Stimulated activated CD4-positive, alpha-beta T cell treated with anti-CD3 and anti-CD28 coated beads, Interleukin-12 subunit alpha, Interleukin-12 subunit beta, amount 100 ng/mL, for 4 hours (primary cell): ENCODE measurements around the gene DAB1.

Experiments used
- DNase-seq: peaks from one replicate; pipeline ENCODE4 v3.0.0-alpha.2; 2020

The DAB1 gene

DNA sequence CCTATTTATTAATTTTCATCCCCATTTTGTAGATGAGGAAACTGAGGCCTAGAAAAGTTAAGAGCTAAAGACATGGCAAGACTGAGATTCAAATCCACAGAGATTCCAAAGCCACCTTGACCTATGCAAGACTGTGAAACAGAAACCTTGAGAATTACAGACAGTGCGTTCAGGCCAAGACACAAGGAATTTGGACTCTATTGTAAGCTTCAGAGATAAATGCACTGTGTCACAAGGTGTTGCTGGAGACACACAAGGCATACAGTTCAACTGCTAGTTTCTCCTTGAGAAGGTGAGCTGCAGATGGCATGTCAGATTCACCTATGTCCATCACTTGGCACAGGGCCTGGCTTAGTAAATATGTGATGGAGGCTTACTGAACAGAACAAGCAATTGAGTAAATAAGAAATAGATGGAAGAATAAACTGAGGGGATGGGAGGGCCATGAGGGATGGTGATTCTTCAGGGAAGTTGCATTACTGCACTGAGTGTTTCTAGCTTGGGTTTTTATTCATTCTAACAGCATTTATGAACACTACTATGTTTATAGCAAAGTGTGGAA, 215.0 kb downstream of the DAB1 start:
- DNase-seq, result no peak

GRCh38 chr1:57206038-57206437, 217.8 kb downstream of the DAB1 start:
- no peak for DNase-seq

GRCh38 chr1:57204942-57205787, 218.7 kb downstream of the DAB1 start:
- no peak for DNase-seq

DNA sequence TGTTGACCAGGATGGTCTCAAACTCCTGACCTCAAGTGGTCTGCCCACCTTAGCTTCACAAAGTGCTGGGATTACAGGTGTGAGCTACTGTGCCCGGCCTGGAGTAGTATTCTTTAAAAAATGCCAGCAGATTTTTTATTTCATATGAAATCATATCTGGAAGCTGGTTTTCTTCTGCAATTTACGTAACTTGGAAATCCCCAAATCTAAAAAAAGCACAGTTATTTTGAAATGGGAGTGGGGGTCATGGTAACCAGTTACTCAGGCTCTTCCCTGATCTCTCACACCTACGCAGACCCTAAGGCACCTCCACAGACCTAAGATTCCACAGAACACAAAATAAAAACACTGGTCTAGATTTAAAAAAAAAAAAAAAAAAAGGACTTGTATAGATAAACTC, 219.8 kb downstream of the DAB1 start:
- DNase-seq, result no peak

- DNase-seq, result no peak
Measured at GRCh38 chr1:57202241-57202640, 221.6 kb downstream of the DAB1 start.

DNA sequence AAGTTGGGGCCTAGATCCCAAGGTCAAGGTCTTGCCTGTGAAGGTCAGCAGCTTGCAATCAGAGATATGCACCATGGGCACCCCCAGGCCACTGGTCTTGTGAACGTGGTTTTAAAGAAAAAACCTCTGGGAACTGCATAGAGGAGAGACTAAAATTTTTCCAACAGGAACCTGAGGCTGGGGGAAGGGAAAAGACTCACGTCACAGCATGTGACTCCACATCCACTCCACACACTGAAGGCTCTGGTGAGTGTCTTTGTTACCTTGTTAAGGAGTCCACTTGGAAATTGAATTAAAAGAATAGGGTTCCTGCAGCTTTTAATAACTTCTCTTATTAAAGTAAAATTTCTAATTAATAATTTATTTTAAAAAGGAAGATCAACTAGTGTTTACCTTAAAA, 224.9 kb downstream of the DAB1 start:
- DNase-seq, result no peak

DNA sequence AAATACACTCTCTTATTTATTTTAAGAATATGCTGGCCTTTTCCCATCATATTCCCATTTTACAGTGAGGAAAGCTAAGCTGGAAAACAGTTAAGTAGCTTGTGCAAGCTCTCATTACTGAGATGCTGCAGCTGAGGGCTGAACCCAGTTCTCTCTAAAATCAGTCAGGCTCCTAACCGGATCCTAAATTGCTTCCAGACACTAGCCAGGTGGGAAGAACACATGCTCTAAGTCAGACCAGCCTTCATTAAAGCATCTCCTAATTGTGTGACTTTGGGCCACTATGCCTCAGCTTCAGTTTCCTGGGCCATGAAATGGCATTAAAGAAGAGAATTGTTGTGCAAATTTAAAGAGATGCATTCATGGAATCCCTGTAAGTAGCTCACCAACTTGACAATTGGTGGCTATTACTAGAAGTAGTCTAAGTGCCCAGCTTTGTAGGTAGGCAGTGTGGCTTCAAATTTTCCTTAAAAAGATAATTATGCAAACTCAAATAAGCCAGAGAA, 228.4 kb downstream of the DAB1 start:
- no peak for DNase-seq

DNA sequence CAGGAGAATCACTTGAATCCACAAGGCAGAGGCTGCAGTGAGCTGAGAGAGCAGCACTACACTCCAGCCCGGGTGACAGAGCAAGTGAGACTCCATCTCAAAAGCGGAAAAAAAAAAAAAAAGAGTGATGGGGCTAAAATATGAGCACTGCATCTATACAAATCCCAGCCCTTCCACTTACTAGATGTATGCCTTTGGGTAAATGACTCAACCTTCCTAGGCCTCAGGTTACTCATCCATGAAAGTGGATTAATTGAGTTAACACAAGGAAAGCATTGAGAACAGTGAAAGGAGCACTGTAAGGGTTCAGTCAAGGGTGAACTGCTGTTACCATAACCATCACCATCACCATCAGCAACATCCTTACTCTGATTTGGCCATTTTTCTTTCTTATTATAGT, 231.6 kb downstream of the DAB1 start:
- DNase-seq, result no peak

DNA sequence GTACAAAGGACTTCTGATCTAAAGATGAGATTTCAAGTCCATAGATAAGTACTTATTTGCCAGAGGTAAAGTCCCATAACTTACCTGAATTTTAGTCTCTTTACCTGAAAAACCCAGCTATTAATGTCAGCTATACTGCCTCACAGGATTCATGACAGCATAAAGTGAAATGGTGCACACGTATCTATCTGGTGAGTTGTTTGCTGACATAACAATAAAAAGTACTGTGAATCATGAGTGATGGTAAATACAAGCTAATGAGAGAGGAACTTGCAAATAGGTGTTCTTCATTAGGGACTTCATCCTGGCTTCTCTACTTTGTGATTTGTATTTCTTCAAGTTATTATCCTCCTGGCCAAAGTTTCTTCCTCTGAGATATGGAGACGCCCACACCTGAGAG, 233.0 kb downstream of the DAB1 start:
- no peak for DNase-seq

DNA sequence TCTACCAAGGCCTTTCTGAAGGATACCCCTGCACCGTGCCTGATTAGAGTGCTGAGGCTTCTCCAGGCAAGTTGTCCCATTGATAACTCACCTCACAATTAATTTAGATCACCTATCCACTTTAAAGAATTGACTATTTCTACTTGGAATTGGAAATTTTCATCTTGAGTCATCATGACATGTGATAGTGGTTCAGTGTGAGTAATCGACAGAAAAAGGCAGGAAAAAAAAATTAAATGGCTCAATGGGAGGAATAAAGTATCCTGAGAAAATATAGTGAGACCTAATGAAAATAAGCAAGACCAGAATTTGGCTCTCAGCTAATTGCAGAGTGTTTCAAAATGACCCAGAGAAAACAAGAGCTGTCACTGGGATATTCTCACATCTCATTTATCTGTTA, 235.7 kb downstream of the DAB1 start:
- DNase-seq, result no peak

GRCh38 chr1:57186455-57186854, 237.4 kb downstream of the DAB1 start:
- DNase-seq, result no peak

DNA sequence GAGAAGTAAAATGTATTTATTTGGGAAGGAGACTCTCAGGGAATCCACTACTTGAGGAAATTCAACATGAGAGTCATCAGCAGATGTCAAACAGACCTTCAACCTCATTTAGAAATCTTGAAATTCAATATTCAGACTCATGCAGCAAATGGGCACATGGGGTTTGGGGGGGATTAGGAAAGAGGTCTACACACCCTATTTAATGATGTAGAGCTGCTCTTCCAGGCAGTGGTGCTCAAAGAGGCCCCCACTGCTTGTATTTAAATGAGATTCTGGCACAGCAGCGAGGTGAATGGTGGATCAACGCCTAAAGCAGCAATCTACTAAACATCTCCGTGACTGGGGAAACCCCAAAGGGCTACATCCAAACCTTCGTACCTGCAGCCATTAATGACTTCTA, 244.9 kb downstream of the DAB1 start:
- no peak for DNase-seq

- DNase-seq, result no peak
Measured at GRCh38 chr1:57175506-57175905, 248.4 kb downstream of the DAB1 start.

DNA sequence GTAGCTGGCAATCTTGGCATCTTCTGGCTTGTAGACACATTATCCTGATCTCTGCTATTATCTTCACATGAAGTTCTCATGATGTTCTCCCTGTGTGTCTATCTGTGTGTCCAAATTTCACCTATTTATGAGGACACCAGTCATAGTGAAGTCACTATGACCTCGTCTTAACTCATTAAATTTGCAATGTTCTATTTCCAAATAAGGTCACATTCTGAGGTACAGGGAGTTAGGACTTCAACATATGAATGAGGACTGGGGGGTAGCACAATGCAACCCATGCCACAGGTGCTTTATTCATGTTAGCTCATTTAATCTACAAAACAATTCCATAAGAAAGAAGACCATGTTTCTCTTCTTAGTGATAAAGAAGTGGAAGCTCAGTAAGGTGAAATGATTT, 251.8 kb downstream of the DAB1 start:
- DNase-seq, result no peak

- no peak for DNase-seq
Measured at GRCh38 chr1:57167997-57168396, 255.9 kb downstream of the DAB1 start.

GRCh38 chr1:57165546-57165945, 258.3 kb downstream of the DAB1 start:
- no peak for DNase-seq

GRCh38 chr1:57164584-57164983, 259.3 kb downstream of the DAB1 start:
- no peak for DNase-seq

- no peak for DNase-seq
Measured at GRCh38 chr1:57163789-57164188, 260.1 kb downstream of the DAB1 start.

DNA sequence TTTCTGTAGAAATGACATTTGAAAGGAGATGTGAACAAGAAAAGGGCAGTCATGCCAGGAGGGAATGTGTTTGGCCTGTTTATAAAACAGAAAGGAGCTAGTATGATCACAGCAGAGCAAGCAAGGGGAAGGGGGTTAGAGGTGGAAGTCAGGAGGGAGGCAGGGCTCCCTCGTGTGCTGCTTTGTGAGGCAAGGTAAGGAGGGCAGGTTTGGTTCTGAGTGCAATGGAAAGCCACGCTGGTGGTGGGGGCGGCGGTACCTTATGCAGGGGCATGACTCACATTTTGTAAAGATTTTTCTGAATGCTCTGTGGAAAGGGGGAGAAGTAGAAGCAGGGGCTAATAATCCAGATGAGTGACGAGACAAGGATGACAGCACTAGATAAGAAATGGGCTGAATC, 260.5 kb downstream of the DAB1 start:
- no peak for DNase-seq

DNA sequence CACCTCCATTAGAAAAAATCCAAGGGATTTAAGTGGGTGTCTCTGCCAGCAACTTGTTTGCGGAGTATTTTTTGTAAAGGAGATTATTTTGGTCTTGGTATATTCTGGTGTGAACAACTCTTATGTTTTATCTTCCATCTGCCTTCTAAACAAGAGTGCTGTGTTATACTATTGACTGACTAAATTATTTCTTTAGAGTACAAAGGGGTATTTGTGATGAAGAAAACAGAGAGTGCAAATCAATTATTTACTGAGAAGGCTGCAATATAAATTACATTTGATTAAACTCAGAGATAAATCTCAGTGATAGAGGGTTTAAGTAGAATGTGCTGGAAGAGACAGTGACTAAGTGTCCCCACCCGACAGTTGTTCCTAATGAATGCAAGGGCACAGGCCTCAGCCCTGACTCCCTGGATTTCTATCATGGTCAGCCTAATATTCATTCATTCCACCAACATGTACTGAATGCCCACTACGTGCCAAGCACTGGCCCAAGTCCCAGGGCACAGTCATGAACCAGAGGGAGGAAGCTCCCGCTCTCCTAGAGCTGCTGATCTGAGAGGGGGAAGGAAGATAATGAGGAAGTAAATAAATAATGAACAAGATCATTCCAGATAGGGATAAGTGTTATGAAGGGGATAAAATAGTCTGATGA, 261.1 kb downstream of the DAB1 start:
- DNase-seq, result no peak

- no peak for DNase-seq
Measured at GRCh38 chr1:57160594-57160993, 263.3 kb downstream of the DAB1 start.

DNA sequence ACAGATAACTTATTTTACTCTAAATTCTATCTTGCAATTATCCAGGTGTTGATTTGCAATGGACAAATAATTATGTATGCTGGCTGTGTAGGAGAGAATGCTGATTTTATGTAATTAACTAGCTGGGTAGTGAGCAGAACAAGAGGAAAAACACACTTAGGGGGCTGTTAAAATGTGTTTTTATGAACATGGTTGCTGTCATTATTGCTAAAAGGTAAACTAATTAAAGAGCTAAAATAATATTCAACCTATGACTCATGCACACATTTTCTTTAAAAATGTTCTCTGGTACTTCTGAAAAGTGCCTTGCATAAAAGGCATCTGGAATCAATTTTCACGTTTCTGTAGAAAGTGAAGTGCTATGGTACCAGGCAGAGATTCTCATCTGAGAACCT, 265.3 kb downstream of the DAB1 start:
- DNase-seq, result no peak

DNA sequence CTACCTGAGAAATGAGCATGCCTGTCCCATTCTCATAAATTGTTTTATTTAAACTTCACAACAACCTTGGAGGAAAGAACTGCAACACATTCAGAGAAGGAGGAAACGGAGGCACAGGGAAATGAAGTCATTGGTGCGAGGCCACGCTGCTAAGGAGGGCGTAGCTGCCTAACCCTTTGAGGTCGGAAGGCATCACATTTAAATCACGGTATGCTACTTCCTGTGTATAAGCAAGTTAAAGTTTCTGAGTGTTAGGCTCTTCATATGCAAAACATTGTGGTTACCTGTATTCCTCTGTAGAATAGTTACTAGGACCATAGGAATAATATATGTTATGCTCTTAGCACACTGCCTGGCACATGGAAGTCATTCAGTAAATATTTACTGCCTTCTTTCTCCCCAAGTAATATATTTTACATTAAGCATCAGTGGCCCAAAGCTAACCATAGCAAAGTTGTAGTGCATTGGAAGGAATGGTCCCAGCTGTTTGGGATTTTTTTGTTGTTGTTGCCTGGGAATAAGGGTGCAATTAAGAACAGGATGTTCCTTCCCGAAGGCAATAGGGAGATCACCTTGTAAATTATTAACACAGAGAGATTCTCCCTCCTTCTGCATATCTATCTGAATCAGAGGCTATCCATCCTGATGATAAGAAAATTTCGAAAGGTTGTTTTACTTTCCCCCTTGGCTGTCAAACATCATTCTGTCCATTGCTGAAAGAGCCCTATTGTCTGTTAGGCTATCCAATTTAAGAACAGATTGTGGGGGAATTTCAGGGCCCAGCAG, 265.8 kb downstream of the DAB1 start:
- no peak for DNase-seq
